ENCODE measurements around the gene IGSF5.
"Not testable (repeated sequence)": the region's sequence is repeated elsewhere in the genome, so short reads cannot be mapped to it uniquely, and the experiment has no call there.

Gene IGSF5

GRCh38 chr21:39739531-39739930, 5.5 kb upstream of the IGSF5 start:
- not testable (repeated sequence) for DNase-seq

- not testable (repeated sequence) for DNase-seq
Observed at GRCh38 chr21:39742561-39742960, 2.4 kb upstream of the IGSF5 start.

- DNase-seq: not testable (repeated sequence)
Observed at GRCh38 chr21:39745332-39745731, 349 bp downstream of the IGSF5 start.

GRCh38 chr21:39750670-39751069, 5.7 kb downstream of the IGSF5 start:
- DNase-seq: no peak

GRCh38 chr21:39754811-39755210, 9.8 kb downstream of the IGSF5 start:
- no peak for DNase-seq

GRCh38 chr21:39756285-39756684, 11.3 kb downstream of the IGSF5 start:
- DNase-seq: no peak

- no peak for DNase-seq
Observed at GRCh38 chr21:39763272-39763970, 18.4 kb downstream of the IGSF5 start.

- DNase-seq: no peak
Observed at GRCh38 chr21:39774227-39774626, 29.2 kb downstream of the IGSF5 start.

- no peak for DNase-seq
Observed at GRCh38 chr21:39775816-39776215, 30.8 kb downstream of the IGSF5 start.

- no peak for DNase-seq
Observed at GRCh38 chr21:39776589-39776988, 31.6 kb downstream of the IGSF5 start.

GRCh38 chr21:39781331-39781730, 36.3 kb downstream of the IGSF5 start:
- DNase-seq: no peak

- no peak for DNase-seq
Observed at GRCh38 chr21:39788383-39788782, 43.4 kb downstream of the IGSF5 start.

- no peak for DNase-seq
Observed at GRCh38 chr21:39796466-39796865, 51.5 kb downstream of the IGSF5 start.

- no peak for DNase-seq
Observed at GRCh38 chr21:39799178-39799577, 54.2 kb downstream of the IGSF5 start.

- no peak for DNase-seq
Observed at GRCh38 chr21:39800311-39800710, 55.3 kb downstream of the IGSF5 start.

- DNase-seq: no peak
Observed at GRCh38 chr21:39802217-39802616, 57.2 kb downstream of the IGSF5 start.

GRCh38 chr21:39803393-39803792, 58.4 kb downstream of the IGSF5 start:
- no peak for DNase-seq

- no peak for DNase-seq
Observed at GRCh38 chr21:39804240-39804639, 59.3 kb downstream of the IGSF5 start.

GRCh38 chr21:39805983-39806382, 61.0 kb downstream of the IGSF5 start:
- DNase-seq: no peak

- no peak for DNase-seq
Observed at GRCh38 chr21:39807738-39808137, 62.8 kb downstream of the IGSF5 start.

- no peak for DNase-seq
Observed at GRCh38 chr21:39809936-39810335, 65.0 kb downstream of the IGSF5 start.

- no peak for DNase-seq
Observed at GRCh38 chr21:39812983-39813382, 68.0 kb downstream of the IGSF5 start.

GRCh38 chr21:39818557-39818956, 73.6 kb downstream of the IGSF5 start:
- no peak for DNase-seq

GRCh38 chr21:39822042-39822441, 77.1 kb downstream of the IGSF5 start:
- no peak for DNase-seq

GRCh38 chr21:39825250-39825649, 80.3 kb downstream of the IGSF5 start:
- no peak for DNase-seq

All from activated T-cell treated with anti-CD3 and anti-CD28 coated beads for 4 hours (primary cell).